Tibial nerve (tissue), 4 donors: Measurements from ENCODE around the gene NTSR1.

Experiments
- CTCF ChIP-seq, 5 experiments: fragments of 200-600 bp in 3 of 5; fragments of 450-650 bp in 2 of 5; sonication (generic) in 3 of 5; IDR thresholded peaks; one replicate each; pipeline ENCODE4 v1.5.1; 2016 to 2019; ENCODE audit warnings: antibody characterized with exemption in 5 of 5, mild to moderate bottlenecking in 3 of 5, moderate library complexity in 2 of 5
- EP300 ChIP-seq, 2 donors: sonication (generic); formaldehyde crosslinking; IDR thresholded peaks; one replicate each; pipeline ENCODE4 v1.6.1; 2017; ENCODE audit warnings: antibody characterized with exemption in 2 of 2, mild to moderate bottlenecking in 1 of 2
- POLR2A ChIP-seq, 2 donors: fragments of 450-650 bp; IDR thresholded peaks; one replicate each; pipeline ENCODE4 v1.6.1; 2017; ENCODE audit warnings: antibody characterized with exemption in 2 of 2, mild to moderate bottlenecking in 2 of 2, moderate library complexity in 2 of 2

- no peak for TF ChIP-seq CTCF (IDR thresholded peaks at IDR 0.05)
- TF ChIP-seq POLR2A (IDR thresholded peaks at IDR 0.05): no peak
- TF ChIP-seq EP300 (IDR thresholded peaks at IDR 0.05): no peak
Measured at GRCh38 chr20:62730481-62730880, 21.8 kb downstream of the NTSR1 start.
